GM23338 (cell line): ENCODE data around the gene PELO.

Source experiments
- CREB1 ChIP-seq: fragments of 250-450 bp; sonication (Bioruptor Pico); IDR thresholded peaks from 2 replicates; pipeline ENCODE4 v1.5.0; 2020; ENCODE audit warnings: low read depth, mild to moderate bottlenecking, moderate library complexity
- CTCF ChIP-seq, 2 experiments: fragments of 200-600 bp in 1 of 2; sonication (generic) in 1 of 2; conservative IDR thresholded peaks; 2 replicates each; pipeline versions ENCODE4 v1.5.1 to v1.6.1; 2016 to 2017; ENCODE audit warnings: antibody characterized with exemption in 2 of 2, low read depth in 2 of 2, mild to moderate bottlenecking in 2 of 2, moderate library complexity in 1 of 2
- ETS1 ChIP-seq: IDR thresholded peaks from 2 replicates; pipeline ENCODE4 v1.6.1; 2016; ENCODE audit warnings: antibody characterized with exemption
- EZH2 ChIP-seq: fragments of 200-600 bp; sonication (generic); IDR thresholded peaks from one replicate; pipeline ENCODE4 v1.8.0; 2017; ENCODE audit warnings: antibody characterized with exemption, mild to moderate bottlenecking, low read depth; ENCODE audit not compliant: unreplicated experiment
- EZH2phosphoT487 ChIP-seq: fragments of 200-600 bp; sonication (generic); IDR thresholded peaks from one replicate; pipeline ENCODE4 v1.8.1; 2018; ENCODE audit warnings: antibody characterized with exemption; ENCODE audit not compliant: unreplicated experiment
- JUNB ChIP-seq: IDR thresholded peaks from one replicate; pipeline ENCODE4 v1.6.1; 2016; ENCODE audit warnings: antibody characterized with exemption; ENCODE audit not compliant: unreplicated experiment
- POLR2AphosphoS5 ChIP-seq: IDR thresholded peaks from 2 replicates; pipeline ENCODE4 v1.6.1; 2016; ENCODE audit warnings: antibody characterized with exemption, low read depth
- REST ChIP-seq: IDR thresholded peaks from one replicate; pipeline ENCODE4 v1.6.1; 2018; ENCODE audit warnings: antibody characterized with exemption; ENCODE audit not compliant: unreplicated experiment
- STAT1 ChIP-seq: IDR thresholded peaks from one replicate; pipeline ENCODE4 v1.6.1; 2016; ENCODE audit warnings: antibody characterized with exemption; ENCODE audit not compliant: unreplicated experiment
- ZNF331 ChIP-seq: fragments of 250-450 bp; sonication (Bioruptor Pico); IDR thresholded peaks from 2 replicates; pipeline ENCODE4 v1.5.0; 2020; ENCODE audit warnings: low read depth, mild to moderate bottlenecking, moderate library complexity

GRCh38 chr5:52789851-52790250 lies 2.1 kb downstream of the PELO start:
- TF ChIP-seq REST (no peak), CTCF (conservative IDR thresholded peaks at IDR 0.05; ENCODE audit: low read depth in 2 of 2) (no peak), JUNB (no peak), EZH2phosphoT487 (no peak), CREB1 (CRISPR knock-in tag) (no peak), POLR2AphosphoS5 (no peak), EZH2 (no peak), ZNF331 (CRISPR knock-in tag) (no peak), ETS1 (no peak), STAT1 (no peak)
